Esophagus squamous epithelium (tissue), 4 donors: ENCODE data around the gene CAVIN4.

Source experiments
- POLR2A ChIP-seq, 4 donors: fragments of 450-650 bp; IDR thresholded peaks; one replicate each; pipeline ENCODE4 v1.6.1; 2017; ENCODE audit warnings: antibody characterized with exemption in 4 of 4, mild to moderate bottlenecking in 4 of 4, moderate library complexity in 3 of 4
- TF ChIP-seq, protein P1 (sequence below), 6 experiments: fragments of 450-650 bp in 4 of 6; fragments of 200-600 bp in 2 of 6; sonication (generic) in 2 of 6; IDR thresholded peaks; one replicate each; pipeline ENCODE4 v1.5.1; 2016 to 2019; ENCODE audit warnings: antibody characterized with exemption in 6 of 6, mild to moderate bottlenecking in 4 of 6, moderate library complexity in 4 of 6

DNA sequence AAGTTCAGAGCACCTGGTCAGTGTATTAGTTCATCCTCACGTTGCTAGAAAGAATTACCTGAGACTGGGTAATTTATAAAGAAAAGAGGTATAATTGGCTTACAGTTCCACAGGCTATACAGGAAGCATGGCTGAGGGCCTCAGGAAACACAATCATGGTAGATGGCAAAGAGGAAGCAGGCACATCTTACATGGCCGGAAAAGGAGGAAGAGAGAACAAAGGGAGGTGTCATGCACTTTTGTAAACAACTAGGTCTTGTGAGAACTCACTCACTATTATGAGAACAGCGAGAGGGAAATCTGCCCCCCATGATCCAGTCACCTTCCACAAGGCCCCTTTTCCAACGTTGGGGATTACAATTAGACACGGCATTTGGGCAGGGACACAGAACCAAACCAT, 28.8 kb upstream of the CAVIN4 start:
- TF ChIP-seq, protein P1, sequence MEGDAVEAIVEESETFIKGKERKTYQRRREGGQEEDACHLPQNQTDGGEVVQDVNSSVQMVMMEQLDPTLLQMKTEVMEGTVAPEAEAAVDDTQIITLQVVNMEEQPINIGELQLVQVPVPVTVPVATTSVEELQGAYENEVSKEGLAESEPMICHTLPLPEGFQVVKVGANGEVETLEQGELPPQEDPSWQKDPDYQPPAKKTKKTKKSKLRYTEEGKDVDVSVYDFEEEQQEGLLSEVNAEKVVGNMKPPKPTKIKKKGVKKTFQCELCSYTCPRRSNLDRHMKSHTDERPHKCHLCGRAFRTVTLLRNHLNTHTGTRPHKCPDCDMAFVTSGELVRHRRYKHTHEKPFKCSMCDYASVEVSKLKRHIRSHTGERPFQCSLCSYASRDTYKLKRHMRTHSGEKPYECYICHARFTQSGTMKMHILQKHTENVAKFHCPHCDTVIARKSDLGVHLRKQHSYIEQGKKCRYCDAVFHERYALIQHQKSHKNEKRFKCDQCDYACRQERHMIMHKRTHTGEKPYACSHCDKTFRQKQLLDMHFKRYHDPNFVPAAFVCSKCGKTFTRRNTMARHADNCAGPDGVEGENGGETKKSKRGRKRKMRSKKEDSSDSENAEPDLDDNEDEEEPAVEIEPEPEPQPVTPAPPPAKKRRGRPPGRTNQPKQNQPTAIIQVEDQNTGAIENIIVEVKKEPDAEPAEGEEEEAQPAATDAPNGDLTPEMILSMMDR (IDR thresholded peaks at IDR 0.05), result no peak
- no peak for TF ChIP-seq POLR2A (IDR thresholded peaks at IDR 0.05)
